ENCODE results near the gene TRPC4AP. TPM values are rescaled to one million over a fixed set of nuclear protein-coding genes. Genes with fewer than 3 reads are reported as not detected.

TRPC4AP gene
- total and polyA plus RNA-seq, 10 of the 15 experiments (the other 5 are each of a cell fraction or from before 2014, with no cell fraction given): 1.1 to 61.7 (median 41.2) TPM

- intact Hi-C loops (cut with micrococcal nuclease; ENCODE audit: unreplicated experiment): no loop called here
- no peak for DNase-seq (ENCODE audit: low read depth, low spot score)
- Histone ChIP-seq H3K27ac (ENCODE audit: control insufficient read depth, insufficient read depth) (no peak overlapping the region), H3K9me3 (replicated peaks; ENCODE audit: control insufficient read depth, insufficient read depth, low read length) (no peaks in the 10 kb centered on the region; the same call in 2 of the 3 replicates), H3K27me3 (replicated peaks in 1 of 2; ENCODE audit: control insufficient read depth in 2 of 2, insufficient read depth in 2 of 2, low read length in 1 of 2) (no peaks in the 10 kb centered on the region), H3K9ac (ENCODE audit: control insufficient read depth, insufficient read depth, low read length) (no peak overlapping the region), H2AFZ (ENCODE audit: control insufficient read depth, low read depth, low read length) (no peak overlapping the region), H3K4me1 (ENCODE audit: control insufficient read depth, insufficient read depth, low read length) (no peaks in the 10 kb centered on the region), H3K4me3 (no peak overlapping the region), H4K20me1 (ENCODE audit: control insufficient read depth, insufficient read depth) (no peaks in the 10 kb centered on the region), H3K79me2 (ENCODE audit: control insufficient read depth, insufficient read depth, low read length) (no peaks in the 10 kb centered on the region), H3K36me3 (ENCODE audit: control insufficient read depth in 2 of 2, insufficient read depth in 2 of 2, low read length in 1 of 2) (peaks cover 7 to 27% of the 10 kb centered on the region in 2 experiments), H3K4me2 (ENCODE audit: control insufficient read depth, insufficient read depth) (no peak overlapping the region)
- no TSS peak for BruUV-seq (replicated peaks)
- FAIRE-seq: no peak
- ChIA-PET SMC1A (ENCODE audit: uncharacterized antibody, unreplicated experiment) (interaction anchor here (1.0 to 1.2 kb wide), 3 partner anchors 9 to 35 kb away, joined by 3 read pairs; no protein-coding TSS in a partner anchor), CTCF (no interaction called here), POLR2A (no interaction called here), RAD21 (ENCODE audit: unreplicated experiment) (no interaction called here)
- in situ Hi-C loops (cut with MboI): no loop called here
- WGBS (ENCODE audit: insufficient coverage, insufficient replicate concordance, low lambda C conversion rate, missing lambda C conversion rate): 79% methylated on average over 3 of the region's 4 CpGs
- no peak for ATAC-seq
- TF ChIP-seq USF2 (IDR thresholded peaks at IDR 0.05; ENCODE audit: borderline replicate concordance, low read depth, low read length): no peak
These were observed 58.5 kb downstream of the TRPC4AP start for GRCh38 chr20:35034145-35034544.

- H3K4me1 ChIP-seq (ENCODE audit: control insufficient read depth, insufficient read depth, low read length): no peaks in the 10 kb centered on the region
- WGBS (ENCODE audit: insufficient coverage, insufficient replicate concordance, low lambda C conversion rate, missing lambda C conversion rate): 99% methylated on average over 3 of the region's 4 CpGs
- H3K9ac ChIP-seq (ENCODE audit: control insufficient read depth, insufficient read depth, low read length): no peak overlapping the region
- ATAC-seq: no peak
- ChIA-PET SMC1A (ENCODE audit: uncharacterized antibody, unreplicated experiment) (no interaction called here), RAD21 (ENCODE audit: unreplicated experiment) (no interaction called here), CTCF (interaction anchor here (1.4 kb wide), 1 partner anchor 9 kb away, joined by 3 read pairs; no protein-coding TSS in a partner anchor), POLR2A (no interaction called here)
- H3K36me3 ChIP-seq (ENCODE audit: control insufficient read depth in 2 of 2, insufficient read depth in 2 of 2, low read length in 1 of 2): peaks cover 7 to 22% of the 10 kb centered on the region in 2 experiments
- H3K9me3 ChIP-seq (replicated peaks; ENCODE audit: control insufficient read depth, insufficient read depth, low read length): no peaks in the 10 kb centered on the region; the same call in 2 of the 3 replicates
- no peaks in the 10 kb centered on the region for H4K20me1 ChIP-seq (ENCODE audit: control insufficient read depth, insufficient read depth)
- H3K27ac ChIP-seq (ENCODE audit: control insufficient read depth, insufficient read depth): no peak overlapping the region
- no TSS peak for BruUV-seq (replicated peaks)
- H2AFZ ChIP-seq (ENCODE audit: control insufficient read depth, low read depth, low read length): no peak overlapping the region
- FAIRE-seq: no peak
- H3K79me2 ChIP-seq (ENCODE audit: control insufficient read depth, insufficient read depth, low read length): no peaks in the 10 kb centered on the region
- TF ChIP-seq ASH2L (IDR thresholded peaks at IDR 0.05; ENCODE audit: borderline replicate concordance, low read depth) (no peak), CHD2 (IDR thresholded peaks at IDR 0.05; ENCODE audit: borderline replicate concordance, low read depth, low read length) (no peak), PBX3 (IDR thresholded peaks at IDR 0.05; ENCODE audit: insufficient replicate concordance, low read depth, low read length) (no peak), ZNF274 (IDR thresholded peaks at IDR 0.05; ENCODE audit: insufficient read depth, insufficient read length) (no peak), POLR2A (IDR thresholded peaks at IDR 0.05; ENCODE audit: low read depth, low read length) (no peak), NKRF (conservative IDR thresholded peaks at IDR 0.05) (no peak), MXI1 (IDR thresholded peaks at IDR 0.05; ENCODE audit: low read depth, low read length) (no peak), ZNF384 (IDR thresholded peaks at IDR 0.05; ENCODE audit: borderline replicate concordance, low read depth, low read length) (no peak), RAD51 (IDR thresholded peaks at IDR 0.05) (no peak), IKZF1 (conservative IDR thresholded peaks at IDR 0.05) (no peak), ETV6 (conservative IDR thresholded peaks at IDR 0.05 in 1 of 2, IDR thresholded peaks at IDR 0.05 in 1 of 2; ENCODE audit: borderline replicate concordance in 1 of 2, low read depth in 1 of 2) (no peak), EED (IDR thresholded peaks at IDR 0.05; ENCODE audit: low read depth) (no peak), MYC (IDR thresholded peaks at IDR 0.05; ENCODE audit: insufficient read depth, insufficient read length, insufficient replicate concordance, low read length, severe bottlenecking) (no peak)
- H3K4me3 ChIP-seq: no peak overlapping the region
- no peaks in the 10 kb centered on the region for H3K27me3 ChIP-seq (replicated peaks in 1 of 2; ENCODE audit: control insufficient read depth in 2 of 2, insufficient read depth in 2 of 2, low read length in 1 of 2)
- no peak for DNase-seq (ENCODE audit: low read depth, low spot score)
- H3K4me2 ChIP-seq (ENCODE audit: control insufficient read depth, insufficient read depth): no peak overlapping the region
- intact Hi-C loops (cut with micrococcal nuclease; ENCODE audit: unreplicated experiment) (no loop called here), in situ Hi-C loops (cut with MboI) (no loop called here)
These were observed 62.5 kb downstream of the TRPC4AP start for GRCh38 chr20:35030136-35030535.

Data from GM12878 (cell line).